Measurements from ENCODE around the gene SNIP1.
"Not testable (repeated sequence)": the region's sequence is repeated elsewhere in the genome, so short reads cannot be mapped to it uniquely, and the experiment has no call there.

Gene SNIP1

DNA sequence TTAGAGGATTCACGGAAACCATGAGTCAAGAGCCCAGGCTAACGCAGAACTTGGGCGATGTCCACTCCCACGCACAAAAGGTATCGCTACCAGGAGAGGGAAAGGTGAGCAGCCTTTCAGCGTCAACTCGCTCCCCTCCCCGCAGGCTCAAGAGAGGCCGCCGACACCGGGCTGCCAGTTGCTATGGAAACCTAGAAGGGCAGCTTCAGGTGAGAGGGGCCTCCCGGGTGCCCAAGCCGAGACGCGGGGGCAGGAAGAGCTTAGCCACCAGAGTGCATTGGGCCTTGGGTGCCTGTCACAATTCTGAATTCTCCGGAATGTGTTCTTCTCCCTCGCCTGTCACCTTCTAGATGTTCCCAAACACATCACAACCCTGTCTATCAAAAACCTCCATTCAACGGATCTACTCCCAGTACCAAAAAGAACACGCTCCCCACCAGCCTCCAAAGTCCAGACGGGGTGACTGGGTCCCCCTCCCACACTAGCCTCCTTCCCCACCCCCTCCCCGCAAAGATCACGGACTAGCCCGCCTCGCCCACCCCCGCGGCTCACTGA is 40.2 kb downstream of the SNIP1 start:
- peaks cover 21 to 24% of the 10 kb centered on the region in 2 donors for H3K36me3 Mint-ChIP-seq
- no peaks in the 10 kb centered on the region for H3K9me3 Mint-ChIP-seq
- DNase-seq (peak; percentile 59), ATAC-seq (replicated peaks) (peak; percentile 48 to 52)
- H3K4me3 Mint-ChIP-seq, result peak overlapping the region; percentile 95 to 99
- H3K27ac Mint-ChIP-seq, result peak overlapping the region; percentile 95
- H3K27me3 Mint-ChIP-seq, result no peaks in the 10 kb centered on the region
- peaks cover 27 to 53% of the 10 kb centered on the region in 2 donors for H3K4me1 Mint-ChIP-seq

DNA sequence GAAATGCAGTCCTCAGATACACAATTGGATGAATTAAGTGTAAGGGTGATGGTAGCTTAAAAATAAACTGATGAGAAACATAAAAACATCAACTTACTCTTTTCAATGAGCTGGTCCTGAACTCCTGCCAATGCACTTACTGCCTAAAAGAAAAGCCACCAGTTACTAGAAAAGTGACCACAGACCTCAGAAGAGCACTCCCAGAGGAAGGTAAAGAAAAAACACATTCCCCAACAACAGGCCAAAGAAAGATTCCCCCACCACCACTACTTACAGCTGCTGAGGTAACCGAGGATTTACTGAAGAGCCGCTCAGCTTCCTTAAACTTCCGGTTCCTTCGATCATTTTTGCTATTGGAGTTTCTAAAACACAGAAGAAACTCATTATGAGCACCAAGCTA is 44.9 kb downstream of the SNIP1 start:
- Mint-ChIP-seq H3K27ac (no peak overlapping the region), H3K9me3 (no peaks in the 10 kb centered on the region), H3K36me3 (peaks cover 42 to 48% of the 10 kb centered on the region in 2 donors), H3K4me1 (peaks cover 29 to 60% of the 10 kb centered on the region in 2 donors), H3K4me3 (no peak overlapping the region), H3K27me3 (no peaks in the 10 kb centered on the region)
- ATAC-seq (replicated peaks) (no peak), DNase-seq (no peak)

DNA sequence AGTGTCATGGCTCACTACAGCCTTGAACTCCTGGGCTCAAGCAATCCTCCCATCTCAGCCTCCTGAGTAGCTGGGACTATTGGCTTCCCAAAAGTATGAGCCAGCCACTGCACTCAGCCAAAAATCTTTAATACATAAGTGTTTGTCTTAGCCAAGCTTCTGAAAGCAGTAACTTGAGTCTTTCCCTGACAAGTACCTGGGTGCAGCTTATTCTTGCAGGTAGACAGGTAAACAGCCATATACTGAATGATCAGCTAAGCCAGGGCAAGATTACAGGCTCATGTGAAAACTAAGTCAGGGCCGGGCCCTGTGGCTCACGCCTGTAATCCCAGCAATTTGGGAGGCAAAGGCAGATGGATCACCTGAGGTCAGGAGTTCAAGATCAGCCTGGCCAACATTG is 47.4 kb downstream of the SNIP1 start:
- Mint-ChIP-seq H3K36me3 (peaks cover 35 to 38% of the 10 kb centered on the region in 2 donors), H3K9me3 (no peaks in the 10 kb centered on the region)

DNA sequence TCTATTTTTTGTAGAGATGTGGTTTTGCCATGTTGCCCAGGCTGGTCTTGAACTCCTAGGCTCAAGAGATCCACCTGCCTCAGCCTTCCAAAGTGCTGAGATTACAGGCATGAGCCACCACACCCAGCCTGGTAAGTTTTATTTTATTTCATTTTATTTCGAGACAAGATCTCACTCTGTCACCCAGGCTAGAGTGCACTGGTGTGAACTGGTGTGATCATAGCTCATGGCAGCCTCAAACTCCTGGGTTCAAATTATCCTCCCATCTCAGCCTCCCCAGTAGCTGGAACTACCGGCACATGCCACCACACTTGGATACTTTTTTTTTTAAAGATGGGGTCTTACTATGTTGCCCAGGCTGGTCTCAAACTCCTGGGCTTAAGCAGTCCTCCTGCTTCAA is 51.3 kb downstream of the SNIP1 start:
- H3K27ac Mint-ChIP-seq; H3K4me3 Mint-ChIP-seq; H3K27me3 Mint-ChIP-seq; DNase-seq; H3K9me3 Mint-ChIP-seq; ATAC-seq (replicated peaks): not testable (repeated sequence)
- Mint-ChIP-seq H3K4me1 (peaks cover 9 to 13% of the 10 kb centered on the region in 2 donors), H3K36me3 (peaks cover 41 to 45% of the 10 kb centered on the region in 2 donors)

More for the DNA sequence above, 47.4 kb downstream of the SNIP1 start:
- Mint-ChIP-seq H3K4me1 (peaks cover 19 to 41% of the 10 kb centered on the region in 2 donors), H3K4me3 (no peak overlapping the region), H3K27ac (no peak overlapping the region), H3K27me3 (no peaks in the 10 kb centered on the region)
- DNase-seq, result no peak
- no peak for ATAC-seq (replicated peaks)

DNA sequence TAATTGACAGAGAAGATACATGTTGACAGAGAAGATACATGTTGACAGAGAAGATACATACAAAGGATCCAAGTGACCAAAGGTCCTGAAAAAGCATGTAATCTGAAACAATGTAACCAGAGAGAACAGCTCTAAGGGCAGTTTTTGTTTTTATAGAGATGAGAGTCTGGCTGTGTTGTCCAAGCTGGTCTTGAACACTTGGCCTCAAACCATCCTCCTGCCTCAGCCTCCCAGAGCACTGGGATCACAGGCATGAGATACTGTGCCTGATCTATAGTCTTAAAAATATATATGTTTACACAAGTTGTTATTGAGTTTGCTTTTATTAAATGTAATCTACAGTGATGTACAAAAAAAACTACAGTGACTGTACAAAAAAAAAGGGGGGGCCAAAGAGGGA is 52.0 kb downstream of the SNIP1 start:
- Mint-ChIP-seq H3K4me1 (peaks cover 5 to 6% of the 10 kb centered on the region in 2 donors), H3K9me3 (no peaks in the 10 kb centered on the region), H3K4me3 (no peak overlapping the region), H3K27ac (no peak overlapping the region), H3K27me3 (no peaks in the 10 kb centered on the region), H3K36me3 (peaks cover 39 to 41% of the 10 kb centered on the region in 2 donors)
- ATAC-seq (replicated peaks) (no peak), DNase-seq (no peak)

DNA sequence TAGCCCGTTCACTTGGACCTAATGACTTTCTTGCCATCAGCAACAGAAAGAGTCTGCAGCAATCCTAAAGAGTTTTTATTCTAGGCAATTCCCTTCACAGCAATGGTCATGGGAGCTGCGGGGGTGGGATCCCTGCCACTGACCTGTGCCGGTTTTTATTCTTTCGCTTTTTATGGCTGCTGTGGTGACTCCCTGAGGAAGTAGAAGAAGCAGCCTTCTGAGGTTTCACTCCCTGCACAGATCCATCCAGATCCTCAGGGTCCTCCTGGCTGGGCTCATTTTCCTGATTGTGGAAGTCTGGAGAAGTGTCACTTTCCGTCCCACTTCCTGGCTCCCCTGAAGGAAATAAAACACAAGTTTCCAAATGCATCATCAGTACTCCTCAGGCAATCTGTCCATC is 52.4 kb downstream of the SNIP1 start:
- H3K4me1 Mint-ChIP-seq, result peaks cover 5 to 6% of the 10 kb centered on the region in 2 donors
- H3K9me3 Mint-ChIP-seq, result no peaks in the 10 kb centered on the region
- H3K4me3 Mint-ChIP-seq, result no peak overlapping the region
- no peak overlapping the region for H3K27ac Mint-ChIP-seq
- no peak for DNase-seq
- H3K27me3 Mint-ChIP-seq, result no peaks in the 10 kb centered on the region
- H3K36me3 Mint-ChIP-seq, result peaks cover 38 to 41% of the 10 kb centered on the region in 2 donors
- ATAC-seq (replicated peaks), result no peak

DNA sequence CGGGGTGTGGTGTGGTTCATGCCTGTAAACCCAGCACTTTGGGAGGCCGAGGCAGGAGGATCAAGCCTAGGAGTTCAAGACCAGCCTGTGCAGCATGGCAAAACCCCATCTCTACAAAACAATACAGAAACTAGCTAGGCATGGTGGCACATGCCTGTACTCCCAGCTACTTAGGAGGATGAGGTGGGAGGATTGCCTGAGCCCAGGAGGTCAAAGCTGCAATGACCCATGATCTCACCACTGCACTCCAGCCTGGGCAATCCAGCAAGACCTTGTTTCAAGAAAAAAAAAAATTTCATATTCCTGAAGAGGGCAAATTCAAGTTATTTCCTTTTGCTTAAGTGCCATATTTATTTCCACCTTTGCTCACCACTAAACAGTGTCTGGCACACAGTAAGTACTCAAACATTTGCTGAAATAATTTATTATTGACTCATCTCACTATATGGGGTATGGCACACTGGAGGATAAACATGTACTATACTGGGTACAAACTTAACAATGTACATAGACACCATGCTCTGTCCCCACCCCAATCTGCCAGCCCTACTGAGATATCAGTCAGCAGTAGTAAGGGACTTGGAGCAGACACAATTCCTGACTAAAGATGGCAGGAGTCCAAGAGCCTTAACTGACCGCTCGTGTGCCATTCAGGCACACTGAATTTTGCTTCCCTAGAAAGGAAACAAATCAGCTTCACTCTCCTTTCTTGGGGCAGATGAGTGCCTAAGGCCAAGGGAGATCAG is 55.0 kb downstream of the SNIP1 start:
- ATAC-seq (replicated peaks), result no peak
- H3K27me3 Mint-ChIP-seq, result no peaks in the 10 kb centered on the region
- H3K4me3 Mint-ChIP-seq, result no peak overlapping the region
- H3K27ac Mint-ChIP-seq, result peak overlapping the region; percentile 14
- no peaks in the 10 kb centered on the region for H3K9me3 Mint-ChIP-seq
- H3K4me1 Mint-ChIP-seq, result peaks cover 0 to 2% of the 10 kb centered on the region in 2 donors
- no peak for DNase-seq
- peaks cover 30 to 33% of the 10 kb centered on the region in 2 donors for H3K36me3 Mint-ChIP-seq

DNA sequence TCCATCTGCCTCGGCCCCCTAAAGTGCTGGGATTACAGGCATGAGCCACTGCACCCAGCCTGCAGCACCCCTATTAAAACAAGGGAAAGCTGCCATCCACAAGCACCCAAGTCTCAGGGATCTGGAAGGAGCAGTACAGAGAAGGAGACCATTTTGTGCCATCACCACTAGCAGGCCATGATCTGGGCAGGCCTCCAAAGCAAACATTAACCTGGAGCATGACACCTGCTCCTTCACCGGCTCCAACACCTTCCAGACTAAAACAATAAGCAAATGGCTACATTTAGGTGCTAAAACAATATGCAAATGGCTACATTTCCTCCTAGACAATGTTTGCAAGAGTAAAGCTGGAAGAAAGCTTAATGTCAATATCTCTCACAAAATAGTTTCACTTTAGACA is 56.3 kb downstream of the SNIP1 start:
- Mint-ChIP-seq H3K9me3 (no peaks in the 10 kb centered on the region), H3K4me3 (no peak overlapping the region), H3K27me3 (no peaks in the 10 kb centered on the region), H3K27ac (no peak overlapping the region), H3K36me3 (peaks cover 36 to 41% of the 10 kb centered on the region in 2 donors), H3K4me1 (peaks cover 0 to 2% of the 10 kb centered on the region in 2 donors)
- no peak for DNase-seq
- ATAC-seq (replicated peaks), result no peak

DNA sequence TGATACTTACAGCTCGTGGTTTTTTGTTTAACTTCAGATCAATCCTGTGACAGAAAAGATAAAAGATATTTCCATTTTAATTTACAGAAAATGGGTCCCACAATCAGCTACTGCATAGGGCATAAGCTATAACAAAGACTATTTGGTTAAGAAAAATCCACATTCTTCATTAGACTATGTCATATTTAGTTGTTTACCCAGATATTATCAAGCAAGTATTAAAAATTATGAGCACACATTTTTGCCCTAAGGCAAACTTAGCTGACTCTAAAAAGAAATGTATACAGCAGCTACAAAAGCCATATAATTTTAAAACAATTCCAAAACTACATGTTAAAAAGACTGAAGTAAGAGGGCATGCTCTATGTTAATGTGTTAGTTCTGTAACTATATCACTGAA is 58.2 kb downstream of the SNIP1 start:
- Mint-ChIP-seq H3K36me3 (peaks cover 25 to 34% of the 10 kb centered on the region in 2 donors), H3K4me1 (peaks cover 0 to 2% of the 10 kb centered on the region in 2 donors), H3K4me3 (no peak overlapping the region), H3K27me3 (no peaks in the 10 kb centered on the region), H3K27ac (no peak overlapping the region), H3K9me3 (no peaks in the 10 kb centered on the region)
- DNase-seq (no peak), ATAC-seq (replicated peaks) (no peak)

DNA sequence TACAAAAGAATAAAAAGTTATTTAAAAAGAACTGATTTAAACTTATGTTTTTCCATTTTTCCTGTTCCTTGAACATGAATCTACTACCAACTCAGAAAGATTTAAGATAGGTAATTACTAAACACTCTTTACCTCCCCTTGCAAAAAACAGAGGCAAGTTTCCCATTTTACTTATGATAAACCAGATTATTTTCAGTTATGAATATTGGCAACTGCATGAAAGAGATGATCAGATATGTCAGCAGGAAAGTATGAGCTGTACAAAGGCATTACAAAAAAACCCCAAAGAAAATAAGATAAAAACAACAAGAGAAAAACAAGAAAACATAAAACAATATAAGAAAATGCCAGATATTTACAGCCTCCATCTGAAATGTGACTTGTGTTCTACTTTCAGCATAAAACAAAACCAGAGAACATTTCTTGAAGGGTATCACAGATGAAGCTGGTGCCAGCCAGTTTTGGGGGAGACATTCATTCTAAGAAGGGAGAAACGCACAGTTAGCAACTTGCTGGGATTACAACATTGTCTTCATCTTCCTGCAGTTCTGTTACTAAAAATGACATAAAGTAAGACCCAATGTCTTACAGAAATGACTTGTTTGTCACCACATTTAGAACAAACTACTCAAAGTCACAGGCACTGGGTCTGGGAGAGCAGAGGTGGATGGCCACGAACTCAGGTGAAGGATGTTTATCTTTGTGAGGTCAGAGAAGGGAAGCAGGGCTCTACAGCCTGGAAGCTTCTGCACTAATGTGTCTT is 60.6 kb downstream of the SNIP1 start:
- H3K27me3 Mint-ChIP-seq, result no peaks in the 10 kb centered on the region
- no peak overlapping the region for H3K4me3 Mint-ChIP-seq
- ATAC-seq (replicated peaks), result no peak
- no peak overlapping the region for H3K27ac Mint-ChIP-seq
- H3K36me3 Mint-ChIP-seq, result peaks cover 18 to 33% of the 10 kb centered on the region in 2 donors
- DNase-seq, result no peak
- no peaks in the 10 kb centered on the region for H3K9me3 Mint-ChIP-seq
- H3K4me1 Mint-ChIP-seq, result peaks cover 2% of the 10 kb centered on the region in 2 donors

DNA sequence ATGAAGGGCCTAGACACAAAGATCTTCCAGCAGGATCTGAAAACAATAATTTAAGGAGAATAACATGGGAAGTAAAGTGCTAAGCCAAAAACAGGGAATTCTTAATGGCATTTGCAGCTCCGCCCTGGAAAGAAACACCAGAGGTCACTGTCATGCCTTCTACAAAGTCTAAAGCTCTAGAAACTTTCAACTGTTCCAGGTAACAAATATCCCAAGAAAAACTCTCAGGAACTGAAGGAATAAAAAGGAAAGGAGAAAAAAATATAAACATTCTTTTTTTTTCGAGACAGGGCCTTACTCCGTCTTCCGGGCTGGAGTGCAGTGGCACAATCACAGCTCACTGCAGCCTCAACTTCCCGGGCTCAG is 66.5 kb downstream of the SNIP1 start:
- no peak overlapping the region for H3K4me3 Mint-ChIP-seq
- peak overlapping the region; percentile 83 for H3K27ac Mint-ChIP-seq

DNA sequence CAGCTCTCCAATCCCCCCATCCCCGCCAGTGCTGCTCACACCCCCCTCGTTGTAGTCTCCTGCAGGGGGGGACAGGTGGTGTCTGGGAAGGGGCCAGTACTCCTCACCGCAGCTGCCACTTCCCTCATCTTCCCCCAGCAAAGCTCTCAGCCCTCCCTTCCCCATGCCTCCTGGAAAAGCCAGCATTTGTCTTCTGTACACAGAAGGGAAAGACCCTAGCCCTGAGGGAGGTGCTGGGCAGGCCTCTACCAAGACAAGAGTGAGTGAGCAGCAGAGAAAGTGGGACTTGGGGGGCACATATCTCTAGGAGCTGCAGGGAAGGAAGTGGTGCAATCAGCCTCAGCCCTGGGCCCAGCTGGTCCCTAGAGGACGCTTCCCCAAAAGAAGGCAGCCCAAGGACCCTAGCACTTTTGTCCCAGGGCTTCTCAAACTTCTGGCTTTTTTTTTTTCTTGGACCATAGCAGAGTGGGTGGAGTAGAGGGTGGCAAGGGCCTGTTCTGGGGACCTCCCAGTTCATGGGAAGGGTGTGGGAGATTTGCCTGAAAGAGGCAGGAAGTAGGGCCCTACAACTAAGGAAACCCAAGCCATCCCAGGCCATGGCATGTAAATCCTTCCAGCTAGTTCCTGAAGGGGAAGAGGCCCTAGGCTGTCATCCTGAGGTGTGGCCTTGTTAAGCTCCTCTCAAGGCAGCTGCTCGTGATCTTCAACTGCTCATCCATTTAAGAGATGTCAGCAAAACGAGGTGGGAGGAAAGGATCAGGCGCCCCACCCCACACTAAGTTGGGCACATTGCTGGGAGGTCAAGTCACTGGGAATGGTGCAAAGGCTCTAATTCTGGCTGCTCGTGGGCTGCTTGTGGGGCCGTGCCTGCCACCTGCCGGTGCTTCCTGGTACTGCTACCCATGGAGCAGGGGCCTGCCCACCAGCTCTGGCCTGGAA is 67.1 kb downstream of the SNIP1 start:
- DNase-seq (peak; percentile 54), ATAC-seq (replicated peaks) (peak; percentile 65 to 70)
- Mint-ChIP-seq H3K4me3 (peak overlapping the region in 1 of 2 donors; percentile 52), H3K9me3 (no peaks in the 10 kb centered on the region), H3K4me1 (peaks cover 23 to 29% of the 10 kb centered on the region in 2 donors), H3K27ac (peak overlapping the region; percentile 83), H3K36me3 (peaks cover 27 to 36% of the 10 kb centered on the region in 2 donors), H3K27me3 (no peaks in the 10 kb centered on the region)

More for the DNA sequence above, 66.5 kb downstream of the SNIP1 start:
- no peak for DNase-seq
- no peak for ATAC-seq (replicated peaks)
- H3K27me3 Mint-ChIP-seq, result no peaks in the 10 kb centered on the region
- H3K9me3 Mint-ChIP-seq, result no peaks in the 10 kb centered on the region
- peaks cover 23% of the 10 kb centered on the region in 2 donors for H3K4me1 Mint-ChIP-seq
- H3K36me3 Mint-ChIP-seq, result peaks cover 20 to 29% of the 10 kb centered on the region in 2 donors

DNA sequence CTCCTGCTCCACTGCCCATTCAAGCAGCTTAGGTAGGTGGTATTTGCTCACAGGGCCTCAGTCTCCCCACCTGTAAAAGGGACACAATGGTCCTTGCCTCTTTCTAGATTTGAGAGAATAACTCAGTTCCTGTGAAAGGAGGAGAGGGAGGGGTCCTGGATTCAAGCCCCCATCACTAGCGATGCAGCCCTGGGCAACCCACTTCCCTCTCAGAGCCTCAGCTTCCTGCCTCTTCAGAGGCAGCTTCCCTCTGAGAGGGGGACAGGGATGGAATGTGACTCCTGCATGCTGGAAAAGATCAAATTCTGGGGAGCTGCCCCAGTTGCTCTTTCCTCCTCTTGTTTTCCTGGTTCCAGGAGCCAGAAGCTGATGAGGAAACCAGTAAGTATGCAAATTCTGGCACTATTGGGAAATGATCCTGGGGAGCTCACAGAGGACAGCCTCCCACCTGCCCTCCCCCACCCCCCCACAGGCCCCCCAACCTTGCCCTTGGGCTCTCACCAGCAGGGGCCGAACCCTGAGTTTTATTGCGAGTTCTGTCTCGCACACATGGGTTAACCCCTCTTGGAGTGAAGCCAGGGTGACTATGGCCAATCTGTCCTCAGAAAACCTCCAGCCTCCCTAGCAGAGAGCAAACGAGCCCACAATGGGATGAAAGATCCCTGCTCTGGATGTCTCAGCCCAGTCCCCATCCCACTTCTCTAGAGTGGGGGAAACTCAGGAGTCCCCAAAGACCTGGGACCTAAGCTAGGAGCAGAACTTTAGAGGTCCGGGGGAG is 68.0 kb downstream of the SNIP1 start:
- H3K27ac Mint-ChIP-seq, result peak overlapping the region; percentile 51
- no peak overlapping the region for H3K4me3 Mint-ChIP-seq
- no peak for DNase-seq

More for the DNA sequence above, 68.0 kb downstream of the SNIP1 start:
- Mint-ChIP-seq H3K36me3 (peaks cover 34 to 43% of the 10 kb centered on the region in 2 donors), H3K9me3 (no peaks in the 10 kb centered on the region), H3K27me3 (no peaks in the 10 kb centered on the region), H3K4me1 (peaks cover 32 to 38% of the 10 kb centered on the region in 2 donors)
- peak in 1 of 2 donors; percentile 4 for ATAC-seq (replicated peaks)
